DMS153 (cell line): ENCODE results near the gene RHEX.
A peak's percentile ranks its signal among the peaks of the same experiment; 100 is the strongest.

ENCODE experiments used
- DNase-seq: peaks from one replicate; lab custom pipeline; 2025; lab: John Stamatoyannopoulos, UW

The RHEX gene

DNA sequence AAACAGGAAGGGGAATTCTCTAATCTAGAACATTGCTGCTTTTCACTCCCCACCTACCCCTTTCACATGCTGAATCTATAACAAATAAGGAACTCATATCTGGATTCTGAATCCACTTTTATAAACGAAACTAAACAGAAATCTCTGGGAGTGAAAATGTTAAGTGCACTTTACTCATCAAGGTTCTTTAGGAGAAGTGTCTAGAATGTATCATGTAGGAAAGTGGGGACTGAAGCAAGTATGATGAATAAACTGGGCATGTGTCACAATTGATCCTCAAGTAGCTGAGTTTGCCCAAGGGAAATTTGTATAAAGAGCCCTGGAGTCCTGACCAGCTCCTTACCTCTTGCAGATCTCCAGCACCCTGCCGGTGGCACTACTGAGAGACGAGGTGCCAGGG lies 44.4 kb downstream of the RHEX start:
- no peak for DNase-seq

DNA sequence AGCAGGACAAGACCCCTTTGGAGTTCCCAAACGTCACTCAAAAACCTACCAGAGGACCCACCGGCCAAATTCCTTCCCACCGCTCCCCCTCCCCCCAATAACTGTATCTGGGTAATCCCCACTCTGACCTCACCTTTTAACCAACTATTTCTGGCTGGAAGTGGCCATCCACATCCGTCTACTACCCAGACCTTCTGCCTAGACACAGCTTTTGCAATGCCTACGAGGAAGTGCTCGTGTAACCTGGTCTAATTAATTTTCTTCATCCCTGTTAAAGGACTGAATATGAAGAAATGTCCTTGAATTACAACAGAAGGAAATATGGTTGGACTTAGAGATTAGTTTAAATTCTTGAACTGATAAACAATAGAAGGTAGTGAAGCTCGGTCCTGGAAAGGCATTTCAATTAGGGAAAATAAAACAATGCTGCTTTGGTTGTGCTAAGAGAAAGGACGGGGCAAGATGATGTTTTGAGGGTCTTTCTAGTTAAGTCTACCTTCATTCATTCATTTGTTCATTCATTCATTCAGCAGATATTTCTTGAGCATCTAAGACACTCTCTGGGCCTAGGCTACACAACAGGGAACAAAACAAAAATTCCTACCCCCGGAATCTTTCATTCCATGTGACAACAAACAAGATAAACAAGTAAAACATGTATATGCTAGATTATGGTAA lies 45.4 kb downstream of the RHEX start:
- DNase-seq: no peak

DNA sequence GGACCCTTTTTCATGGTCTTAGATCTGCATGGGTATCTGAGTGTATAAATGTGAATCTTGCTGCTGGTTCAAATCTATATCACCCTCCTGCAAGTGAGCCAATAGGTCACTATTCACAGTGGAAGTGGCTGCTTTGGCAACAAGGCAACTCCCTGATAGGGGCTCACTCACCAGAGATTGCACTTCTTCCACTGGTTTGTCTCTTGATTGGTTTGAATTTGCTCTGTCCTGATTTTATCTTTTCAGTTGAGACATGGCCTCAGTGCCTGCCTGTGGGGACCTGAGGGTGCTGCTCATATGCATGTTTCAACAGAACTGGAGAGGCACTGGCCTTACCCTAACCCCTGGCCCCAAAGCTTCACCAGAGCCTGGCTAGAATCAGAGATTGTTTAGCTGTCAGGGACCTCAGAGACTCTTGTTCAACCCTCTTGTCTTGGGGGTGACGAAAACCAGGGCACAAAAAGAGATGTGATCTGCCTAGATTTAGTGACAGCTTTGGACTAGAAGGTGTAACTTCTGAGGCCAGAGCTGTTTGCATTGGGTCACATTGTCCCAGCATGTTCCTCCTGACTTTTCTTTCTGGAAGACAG lies 47.3 kb downstream of the RHEX start:
- DNase-seq: no peak

DNA sequence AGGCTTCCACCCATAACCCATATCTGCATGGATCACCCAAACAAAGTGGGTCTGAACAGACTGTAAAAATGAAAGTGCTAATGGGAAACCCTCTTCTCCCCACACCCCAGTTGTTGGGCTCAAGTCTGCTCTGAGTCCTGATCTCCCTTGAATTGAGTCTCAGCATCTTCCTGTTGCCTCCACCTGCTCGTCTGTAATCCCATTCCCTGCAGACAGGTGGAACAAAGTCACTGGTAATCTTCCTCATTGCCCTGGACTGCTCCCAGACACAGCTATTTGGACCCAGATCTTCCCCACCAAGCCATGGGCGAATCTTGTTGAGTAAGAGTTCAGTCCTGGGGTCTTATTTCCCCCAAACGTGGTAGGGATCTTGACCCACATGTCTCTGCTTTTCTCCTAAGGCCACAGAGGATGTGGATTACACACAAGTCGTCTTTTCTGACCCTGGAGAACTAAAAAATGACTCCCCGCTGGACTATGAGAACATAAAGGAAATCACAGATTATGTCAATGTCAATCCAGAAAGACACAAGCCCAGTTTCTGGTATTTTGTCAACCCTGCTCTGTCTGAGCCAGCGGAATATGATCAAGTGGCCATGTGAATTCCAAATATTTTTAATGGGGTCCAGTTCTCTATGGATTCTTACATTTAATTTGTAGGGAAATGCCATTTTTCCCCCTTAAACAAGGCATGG lies 48.5 kb downstream of the RHEX start:
- DNase-seq: no peak

DNA sequence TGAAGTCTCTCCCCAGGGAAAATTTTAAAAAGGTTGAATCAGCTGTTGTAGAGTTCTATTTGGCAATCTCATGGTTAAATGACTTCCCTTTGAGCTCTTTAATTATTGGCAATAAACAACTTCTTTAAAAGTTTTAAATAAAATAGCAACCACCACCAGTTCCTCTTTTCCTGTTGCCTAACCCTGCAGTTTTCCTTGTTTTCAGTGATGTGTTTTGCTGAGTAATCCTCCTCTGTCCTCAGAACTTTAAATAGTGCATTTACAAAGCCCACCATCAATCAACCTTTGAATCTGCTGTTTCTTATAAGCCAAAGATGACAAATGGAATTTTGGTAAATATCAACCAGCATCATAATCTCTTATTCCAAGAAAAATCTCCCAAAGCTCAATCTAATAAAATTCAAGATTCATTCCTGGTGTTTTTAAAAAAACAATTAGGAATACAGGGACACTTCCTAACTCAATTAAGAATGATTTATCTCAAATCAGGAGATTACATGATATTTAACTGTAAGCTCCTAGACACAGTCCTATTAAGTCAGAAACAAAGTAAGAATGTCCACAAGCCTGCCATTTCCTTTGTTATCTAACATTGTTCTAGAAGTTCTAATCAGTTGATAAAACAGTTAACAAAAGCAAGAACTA lies 49.4 kb downstream of the RHEX start:
- no peak for DNase-seq

DNA sequence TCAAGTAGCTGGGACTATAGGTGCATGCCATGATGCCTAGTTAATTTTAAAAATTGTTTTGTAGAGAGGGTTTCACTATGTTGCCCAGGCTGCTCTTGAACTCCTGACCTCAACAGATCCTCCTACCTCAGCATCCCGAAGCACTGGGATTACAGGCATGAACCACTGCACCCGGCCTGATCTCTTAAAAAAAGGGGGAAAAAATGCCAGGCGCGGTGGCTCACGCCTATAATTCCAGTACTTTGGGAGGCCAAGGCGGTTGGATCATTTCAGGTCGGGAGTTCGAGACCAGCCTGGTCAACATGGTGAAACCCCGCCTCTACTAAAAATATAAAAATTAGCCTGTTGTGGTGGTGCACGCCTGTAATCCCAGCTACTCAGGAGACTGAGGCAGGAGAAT lies 51.0 kb downstream of the RHEX start:
- no peak for DNase-seq

DNA sequence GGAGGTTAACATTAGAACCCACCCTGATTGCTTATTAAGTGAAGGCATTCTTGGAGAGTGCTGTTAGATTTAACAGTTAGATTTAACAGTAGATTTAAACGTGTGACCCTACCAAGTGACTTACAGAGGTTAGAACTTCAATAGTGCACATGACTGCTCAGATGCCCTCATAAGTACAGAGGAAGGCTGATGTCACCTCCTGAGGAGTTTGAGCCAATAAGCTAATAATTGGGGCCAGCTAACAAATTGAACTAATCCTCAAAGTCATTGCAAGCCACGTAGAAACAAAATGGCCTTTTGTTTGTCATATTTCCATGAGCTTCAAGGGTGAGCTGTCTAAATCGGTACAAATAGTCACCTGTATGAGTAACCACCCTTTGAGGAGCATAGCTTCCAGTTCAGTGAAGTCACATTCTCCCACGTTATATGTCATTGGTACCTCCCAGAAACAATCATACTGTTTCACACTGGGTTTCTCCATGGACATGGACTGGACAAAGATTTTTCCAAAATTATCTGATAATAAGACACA lies 52.6 kb downstream of the RHEX start:
- no peak for DNase-seq

DNA sequence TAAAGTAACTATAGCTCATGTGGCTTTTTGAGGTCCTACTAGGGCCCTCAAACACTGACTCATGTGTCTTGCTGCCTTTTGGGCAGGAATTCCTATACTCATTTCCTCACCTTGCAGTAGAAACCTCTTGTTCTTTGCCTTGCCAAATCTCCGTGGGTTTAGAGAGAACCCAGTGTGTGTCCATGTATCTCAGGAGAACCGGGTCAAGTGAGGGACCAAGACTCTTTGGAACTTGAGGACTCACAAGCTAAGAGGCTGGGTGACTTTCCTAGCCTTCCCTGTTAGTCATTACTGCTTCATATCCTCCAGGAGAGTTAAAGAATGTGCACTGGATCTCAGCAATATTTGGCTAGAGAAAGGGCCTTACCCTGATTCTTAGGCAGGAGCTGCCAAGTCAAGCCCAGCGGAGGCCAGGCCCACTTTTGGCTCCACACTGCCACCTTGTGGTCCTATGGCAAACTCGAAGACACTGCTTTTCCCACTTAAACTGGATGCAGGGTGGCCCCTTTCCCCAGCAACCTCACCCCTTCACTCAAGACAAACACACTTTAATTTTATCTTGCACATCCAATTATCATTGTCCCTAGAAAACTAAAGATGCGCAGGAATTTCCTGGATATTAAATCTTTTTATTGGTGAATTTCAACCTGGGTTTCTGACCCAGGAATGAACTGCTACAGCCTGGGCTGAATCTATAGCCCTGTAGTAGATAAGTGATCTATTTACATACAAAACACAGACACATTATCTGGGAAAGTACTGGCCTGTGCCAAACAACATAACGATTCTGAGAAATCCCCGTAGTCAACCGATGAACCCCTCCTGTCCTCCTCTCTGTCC lies 53.6 kb downstream of the RHEX start:
- DNase-seq: peak; percentile 57

DNA sequence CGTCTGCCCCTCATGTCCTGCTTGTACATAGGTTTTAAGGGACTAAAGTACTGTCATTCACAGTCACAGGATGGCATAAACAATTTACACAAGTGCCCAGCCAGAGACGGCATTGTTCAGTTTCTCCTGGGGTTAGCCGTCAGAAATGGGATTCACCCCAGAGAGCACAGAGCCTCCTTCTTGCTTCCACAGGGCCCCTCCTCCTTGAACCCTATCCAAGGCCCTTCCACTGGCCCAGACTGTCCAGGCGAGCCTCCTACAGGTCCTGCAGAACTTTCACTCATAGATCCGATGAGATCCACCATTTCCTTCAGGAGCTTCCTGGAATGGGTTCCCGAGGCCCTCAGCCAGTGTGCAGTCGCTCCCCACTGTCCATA lies 54.2 kb downstream of the RHEX start:
- DNase-seq: no peak

DNA sequence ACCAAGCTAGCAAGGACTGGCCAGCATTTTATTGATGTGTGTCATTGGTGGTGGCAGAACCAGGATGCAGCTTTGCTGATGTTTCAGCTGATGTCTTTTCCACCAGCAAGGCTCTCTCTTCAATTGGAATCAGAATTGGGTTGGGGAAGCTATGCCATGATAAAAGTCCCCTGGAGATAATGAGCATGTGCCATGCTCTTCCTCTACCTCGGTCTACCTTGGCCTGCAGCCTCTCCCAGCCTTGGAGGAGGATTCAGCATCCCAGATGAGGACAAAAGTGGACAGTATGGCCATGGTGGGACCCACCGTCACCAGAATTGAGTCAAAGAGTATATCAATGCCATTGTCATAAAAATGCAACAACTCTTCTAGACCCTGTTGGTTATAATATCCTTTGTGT lies 55.7 kb downstream of the RHEX start:
- no peak for DNase-seq

DNA sequence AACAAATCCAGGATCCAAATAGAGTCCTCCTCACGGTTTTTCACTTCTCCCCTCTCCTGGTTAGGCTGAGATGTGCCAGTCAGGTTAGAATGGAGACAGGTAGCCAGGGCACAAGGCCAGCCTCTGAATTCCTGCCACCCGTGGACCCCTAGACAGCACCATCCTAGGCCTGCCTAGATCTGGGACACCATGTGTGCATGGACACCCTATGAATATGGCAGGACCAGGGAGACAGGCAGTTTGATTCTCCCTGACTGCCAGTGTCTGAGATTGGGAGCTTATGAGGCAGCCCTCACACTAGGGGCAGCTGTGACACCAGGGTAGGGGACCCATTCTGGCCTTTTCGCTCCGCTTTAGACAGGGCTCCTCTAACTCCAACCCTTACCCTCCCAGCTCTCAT lies 56.7 kb downstream of the RHEX start:
- DNase-seq: no peak

DNA sequence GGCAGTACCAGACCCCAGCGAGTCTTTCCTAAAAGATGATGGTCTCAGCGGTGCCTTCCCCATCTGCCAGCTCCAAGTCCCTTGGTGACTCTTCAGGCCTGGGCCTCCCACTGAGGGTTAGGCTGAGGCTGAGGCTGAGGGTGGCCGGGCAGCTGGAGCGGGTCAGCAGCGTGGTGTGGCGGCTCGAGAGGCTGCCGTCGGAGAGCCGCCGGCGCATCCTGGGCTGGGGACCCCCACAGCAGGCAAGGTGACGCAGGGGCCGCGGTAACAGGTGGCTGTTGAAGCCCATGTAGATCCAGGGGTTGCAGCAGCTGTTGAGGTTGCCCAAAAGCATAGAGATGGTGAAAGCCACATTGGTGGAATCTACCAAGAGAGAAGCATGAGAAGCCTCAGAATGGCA lies 57.2 kb downstream of the RHEX start:
- DNase-seq: no peak

DNA sequence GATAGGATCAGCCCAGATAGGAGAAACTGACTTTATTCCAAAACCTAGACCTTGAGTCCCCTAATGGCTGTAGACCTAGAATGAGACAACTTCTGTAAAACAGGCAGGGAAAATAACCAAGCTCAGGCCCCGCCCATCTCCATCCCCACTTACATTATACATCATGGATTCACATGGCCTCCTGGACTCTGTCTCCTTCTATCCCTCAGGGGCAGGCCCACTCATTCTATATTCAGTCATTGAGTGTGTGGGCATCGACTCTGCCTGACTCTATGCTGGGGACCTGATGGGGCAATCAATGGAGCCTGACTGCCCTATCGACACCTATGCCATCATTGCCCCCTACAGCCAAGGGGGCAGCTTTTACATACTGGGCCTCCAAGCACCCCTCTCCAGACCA lies 57.8 kb downstream of the RHEX start:
- DNase-seq: no peak

DNA sequence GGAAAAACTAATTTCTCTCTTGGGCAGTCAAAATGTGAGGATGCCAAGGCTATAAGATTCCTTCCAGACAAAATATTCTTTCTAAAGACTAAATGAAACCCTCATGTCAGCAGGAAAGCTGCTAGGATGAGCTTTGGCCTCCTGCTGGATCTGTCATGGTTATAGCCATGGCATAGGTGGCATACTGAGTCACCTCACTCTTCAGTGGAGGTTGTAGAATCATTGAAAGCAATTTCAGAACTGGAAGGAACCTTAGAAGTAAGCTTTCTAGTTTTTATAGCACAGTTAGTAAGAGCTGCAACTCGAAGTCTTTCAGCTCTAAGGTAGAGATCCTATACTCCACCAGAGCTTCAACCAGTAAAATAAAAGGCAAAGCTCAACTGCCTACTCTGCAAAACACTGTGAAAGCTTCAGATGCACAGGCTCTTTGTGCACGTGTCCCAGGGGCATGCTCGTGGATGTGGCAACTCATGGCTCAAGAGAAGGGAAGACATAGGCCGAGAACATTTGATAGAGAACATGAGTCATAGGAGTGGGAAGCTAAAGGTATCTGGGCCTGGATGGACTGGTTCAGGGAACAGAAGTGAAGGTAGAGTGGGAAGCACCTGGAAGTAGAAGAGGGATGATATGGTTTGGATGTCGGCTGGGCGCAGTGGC lies 58.4 kb downstream of the RHEX start:
- DNase-seq: no peak

DNA sequence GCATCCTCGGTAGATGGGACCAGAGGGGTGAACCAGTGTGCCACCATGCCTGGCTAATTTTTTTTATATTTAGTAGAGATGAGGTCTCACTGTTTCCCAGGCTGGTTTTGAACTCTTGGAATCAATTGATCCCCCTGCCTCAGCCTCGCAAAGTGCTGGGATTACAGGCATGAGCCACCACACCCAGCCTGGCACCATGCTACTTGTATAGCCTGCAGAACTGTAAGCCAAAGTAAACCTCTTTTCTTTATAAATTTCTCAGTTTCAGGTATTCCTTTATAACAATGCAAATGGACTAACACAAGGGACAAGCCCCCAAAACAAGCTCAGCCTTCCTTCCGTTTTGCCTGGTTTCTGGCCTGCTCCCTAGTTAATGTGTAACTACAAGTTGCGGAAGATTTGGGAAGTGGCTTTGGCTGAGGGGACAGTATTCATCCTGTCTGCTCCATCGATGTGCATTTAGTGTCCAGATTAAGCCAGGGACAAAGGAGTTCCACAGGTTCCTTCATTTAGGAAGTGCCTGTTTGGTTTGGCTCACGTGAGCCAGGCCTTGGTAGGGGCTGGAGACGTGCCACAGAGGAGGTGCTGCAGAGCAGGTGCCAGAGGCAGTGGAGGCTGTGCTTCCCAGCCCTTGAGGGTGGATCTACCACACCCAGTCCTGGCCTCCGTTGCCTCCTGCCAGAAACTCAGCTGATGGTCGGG lies 59.8 kb downstream of the RHEX start:
- DNase-seq: peak; percentile 48

DNA sequence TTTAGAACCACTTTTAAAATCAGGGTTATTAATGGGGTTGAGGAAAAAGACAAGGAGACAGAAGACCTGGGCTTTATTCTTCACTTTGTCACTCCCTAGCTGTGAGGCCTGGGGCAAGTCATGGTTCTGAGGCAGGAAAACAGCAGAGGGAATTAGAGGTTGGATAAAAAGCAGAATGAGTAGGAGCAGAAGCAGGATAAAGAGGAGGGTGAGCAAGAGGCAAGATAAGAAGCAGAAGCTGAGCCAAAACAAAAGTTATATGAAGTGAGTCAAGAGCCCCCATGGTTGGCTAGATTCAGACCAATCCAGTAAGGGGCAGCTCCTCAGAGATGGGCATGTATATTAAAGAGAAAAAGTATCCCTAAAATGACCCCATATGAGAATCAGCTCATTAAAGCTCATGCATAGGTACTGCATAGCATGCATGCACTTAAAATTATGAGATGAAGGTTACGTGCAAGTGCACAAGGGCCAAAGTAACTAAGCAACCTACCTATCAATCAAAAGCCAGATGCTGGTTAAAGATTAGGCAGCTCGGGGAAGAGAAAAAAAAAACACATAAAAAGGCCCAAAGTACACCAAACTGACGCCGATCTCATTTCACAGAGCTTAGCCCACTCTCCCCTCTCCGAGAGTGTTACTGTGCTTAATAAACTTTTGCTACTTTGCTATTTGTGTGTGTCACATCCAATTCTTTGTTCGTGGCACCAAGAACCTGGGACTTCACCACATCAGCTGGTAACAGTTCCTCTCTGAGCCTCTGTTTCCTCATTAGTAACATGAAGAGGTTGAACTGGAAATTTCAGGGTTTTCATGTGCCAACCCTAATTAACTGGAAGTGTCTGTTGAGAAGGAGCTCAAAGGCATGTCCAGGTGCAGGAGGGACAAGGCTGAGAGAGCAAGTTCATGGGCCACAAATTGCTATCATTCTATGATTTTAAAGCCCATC lies 62.0 kb downstream of the RHEX start:
- DNase-seq: no peak

DNA sequence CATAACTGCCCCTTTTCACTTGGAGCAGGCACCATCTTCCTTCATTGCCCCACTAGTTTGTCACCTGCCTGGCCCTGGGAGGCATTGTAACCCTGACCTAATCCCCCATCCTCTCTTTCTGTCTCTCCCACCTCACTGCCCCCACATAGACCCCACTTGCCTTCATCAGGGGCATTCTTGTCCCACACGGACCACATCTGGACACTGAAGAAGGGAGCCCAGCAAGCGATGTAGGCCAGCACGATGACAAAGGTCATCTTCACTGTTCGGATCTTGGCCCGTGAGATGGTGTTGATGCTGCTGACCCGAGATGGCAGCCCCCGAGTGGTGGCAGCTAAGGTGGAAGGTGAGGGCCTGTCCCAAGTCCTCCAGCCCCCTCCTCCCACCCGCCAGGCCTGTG lies 62.8 kb downstream of the RHEX start:
- no peak for DNase-seq

DNA sequence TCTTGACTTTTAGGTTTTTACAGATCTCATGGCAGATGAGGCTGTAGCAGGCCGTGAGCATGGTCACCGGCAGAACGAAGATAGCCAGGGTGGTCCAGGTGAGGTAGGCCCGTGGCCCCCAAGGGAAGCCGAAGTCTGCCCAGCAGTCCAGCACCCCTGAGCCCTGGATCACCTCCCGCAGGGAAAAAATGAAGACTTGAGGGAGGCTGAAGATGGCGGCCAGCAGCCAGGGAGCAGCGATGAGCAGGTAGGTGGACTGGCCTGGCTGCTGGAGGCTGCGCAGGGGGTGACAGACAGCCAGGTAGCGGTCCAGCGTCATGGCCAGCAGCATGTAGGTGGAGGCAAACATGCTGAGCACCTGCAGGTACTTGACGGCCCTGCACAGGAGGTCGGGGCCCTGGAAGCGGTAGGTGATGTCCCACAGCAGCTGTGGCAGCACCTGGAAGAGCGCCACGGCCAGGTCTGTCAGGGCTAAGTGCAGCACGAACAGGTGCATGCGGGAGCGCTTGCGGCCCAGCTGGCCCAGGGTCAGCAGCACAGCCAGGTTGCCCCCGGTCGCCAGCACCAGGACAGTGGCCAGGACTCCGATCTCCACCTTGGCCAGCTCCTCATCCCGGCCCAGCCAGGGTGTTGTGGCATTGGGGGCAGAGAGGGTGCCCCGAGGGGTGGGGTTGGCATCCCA lies 63.4 kb downstream of the RHEX start:
- peak; percentile 66 for DNase-seq

DNA sequence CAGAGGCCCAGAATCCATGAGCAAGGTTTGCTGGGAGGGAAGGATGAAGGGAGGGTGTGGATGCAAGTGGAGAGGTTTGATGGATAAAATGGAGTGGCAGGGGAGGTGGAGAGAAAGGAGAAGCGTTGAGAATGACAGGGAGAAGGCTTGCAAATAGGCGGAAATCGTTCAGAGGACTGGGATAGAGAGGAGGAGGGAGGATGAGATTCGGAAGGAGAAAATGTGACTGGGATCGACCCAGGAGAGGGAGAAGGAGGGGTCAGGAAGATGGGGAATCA lies 63.8 kb downstream of the RHEX start:
- no peak for DNase-seq
